Tibial artery (tissue), 4 donors: ENCODE data around the gene NAALAD2.
"Not testable (repeated sequence)": the region's sequence is repeated elsewhere in the genome, so short reads cannot be mapped to it uniquely, and the experiment has no call there.

ENCODE experiments used
- DNase-seq, 2 donors: peaks; one replicate each; pipeline ENCODE4 v3.0.0-alpha.2; 2019
- H3K27ac ChIP-seq, 2 donors: fragments of 200-600 bp; sonication (generic) in 1 of 2; 1 replicate in 1 of 2; 2 replicates in 1 of 2; pipeline ENCODE4 v1.5.1; 2018 to 2019; ENCODE audit warnings: mild to moderate bottlenecking in 1 of 2
- H3K27me3 ChIP-seq, 2 donors: fragments of 200-600 bp; sonication (generic) in 1 of 2; one replicate each; pipeline versions ENCODE4 v1.5.1 to v1.6.0; 2016 to 2019
- H3K36me3 ChIP-seq, 3 donors: fragments of 200-600 bp; sonication (generic) in 2 of 3; one replicate each; pipeline ENCODE4 v1.5.1; 2016 to 2019; ENCODE audit warnings: mild to moderate bottlenecking in 2 of 3
- H3K4me1 ChIP-seq, 4 donors: fragments of 200-600 bp; sonication (generic) in 2 of 4; 1 replicate in 3 of 4; 2 replicates in 1 of 4; pipeline ENCODE4 v1.5.1; 2016 to 2019
- H3K4me3 ChIP-seq, 2 donors: fragments of 200-600 bp; sonication (generic) in 1 of 2; 1 replicate in 1 of 2; 2 replicates in 1 of 2; pipeline ENCODE4 v1.5.1; 2018 to 2019; ENCODE audit warnings: mild to moderate bottlenecking in 2 of 2
- H3K9me3 ChIP-seq, 3 donors: fragments of 200-600 bp; sonication (generic) in 1 of 3; one replicate each; pipeline ENCODE4 v1.5.1; 2016 to 2019
- CTCF ChIP-seq, 2 experiments: fragments of 200-600 bp in 1 of 2; fragments of 450-650 bp in 1 of 2; IDR thresholded peaks; one replicate each; pipeline ENCODE4 v1.5.1; 2017 to 2019; ENCODE audit warnings: antibody characterized with exemption in 2 of 2, mild to moderate bottlenecking in 1 of 2, moderate library complexity in 1 of 2
- intact Hi-C: fragments of 100-400 bp; cut with DNase I; formaldehyde crosslinking; loops from one replicate; pipeline ENCODE4 v1.15.0; 2023; ENCODE audit warnings: low total_unique reads

The NAALAD2 gene

GRCh38 chr11:90134478-90135003, at the start of gene NAALAD2:
Gene NAALAD2 (plus strand): TSS chr11:90134663. CDS start chr11:90134759, 96 bp downstream.
- H3K4me3 ChIP-seq, result peak within 1 kb of the TSS; percentile 53 to 59
- no peaks in the 10 kb centered on the region for H3K27me3 ChIP-seq
- peaks cover 0 to 11% (median 2%) of the 10 kb centered on the region in 4 donors for H3K4me1 ChIP-seq
- intact Hi-C loops, result no loop called here
- no peaks in the 10 kb centered on the region for H3K9me3 ChIP-seq
- no peak for TF ChIP-seq CTCF (IDR thresholded peaks at IDR 0.05)
- H3K36me3 ChIP-seq, result no peaks in the 10 kb centered on the region
- DNase-seq, result peak; percentile 38 to 69
- peak within 1 kb of the TSS; percentile 14 to 17 for H3K27ac ChIP-seq

GRCh38 chr11:90085650-90086049, 48.8 kb upstream of the NAALAD2 start, which contains the start of gene UBTFL1:
Gene UBTFL1 (plus strand): TSS chr11:90085950. CDS start chr11:90085950, 0 bp downstream.
- H3K27me3 ChIP-seq, H3K36me3 ChIP-seq, H3K27ac ChIP-seq, H3K4me1 ChIP-seq, intact Hi-C loops, H3K9me3 ChIP-seq, H3K4me3 ChIP-seq, DNase-seq: not testable (repeated sequence)

- H3K9me3 ChIP-seq, H3K4me1 ChIP-seq, DNase-seq, intact Hi-C loops, H3K27ac ChIP-seq, H3K4me3 ChIP-seq, H3K27me3 ChIP-seq, H3K36me3 ChIP-seq: not testable (repeated sequence)
These were observed 45.7 kb upstream of the NAALAD2 start for GRCh38 chr11:90088731-90089130.

- H3K9me3 ChIP-seq, H3K36me3 ChIP-seq, H3K27ac ChIP-seq, H3K4me3 ChIP-seq, H3K27me3 ChIP-seq, H3K4me1 ChIP-seq, DNase-seq, intact Hi-C loops: not testable (repeated sequence)
These were observed 39.1 kb upstream of the NAALAD2 start for GRCh38 chr11:90095230-90095924.

GRCh38 chr11:90098261-90098660, 36.2 kb upstream of the NAALAD2 start:
- DNase-seq, intact Hi-C loops, H3K4me3 ChIP-seq, H3K27me3 ChIP-seq, H3K4me1 ChIP-seq, H3K9me3 ChIP-seq, H3K27ac ChIP-seq, H3K36me3 ChIP-seq: not testable (repeated sequence)

- intact Hi-C loops, result no loop called here
- no peak overlapping the region for H3K4me3 ChIP-seq
- no peaks in the 10 kb centered on the region for H3K27me3 ChIP-seq
- no peaks in the 10 kb centered on the region for H3K4me1 ChIP-seq
- no peaks in the 10 kb centered on the region for H3K36me3 ChIP-seq
- H3K9me3 ChIP-seq, result no peaks in the 10 kb centered on the region
- TF ChIP-seq CTCF (IDR thresholded peaks at IDR 0.05), result no peak
- no peak overlapping the region for H3K27ac ChIP-seq
- DNase-seq, result no peak
These were observed 34.0 kb upstream of the NAALAD2 start for GRCh38 chr11:90100431-90100830.

GRCh38 chr11:90113541-90113940, 20.9 kb upstream of the NAALAD2 start:
- no peak overlapping the region for H3K27ac ChIP-seq
- intact Hi-C loops, result no loop called here
- no peaks in the 10 kb centered on the region for H3K9me3 ChIP-seq
- no peak overlapping the region for H3K4me3 ChIP-seq
- no peaks in the 10 kb centered on the region for H3K27me3 ChIP-seq
- H3K4me1 ChIP-seq, result no peaks in the 10 kb centered on the region
- peak in 1 of 2 experiments; percentile 5 for TF ChIP-seq CTCF (IDR thresholded peaks at IDR 0.05)
- DNase-seq, result no peak
- no peaks in the 10 kb centered on the region for H3K36me3 ChIP-seq
